Measurements from ENCODE around the gene MGAT4C. TPM values are rescaled to one million over a fixed set of nuclear protein-coding genes. Genes with fewer than 3 reads are reported as not detected.

The MGAT4C gene
- total and polyA plus RNA-seq, 2 experiments from 2014 or later, result 4.5 to 4.7 TPM

DNA sequence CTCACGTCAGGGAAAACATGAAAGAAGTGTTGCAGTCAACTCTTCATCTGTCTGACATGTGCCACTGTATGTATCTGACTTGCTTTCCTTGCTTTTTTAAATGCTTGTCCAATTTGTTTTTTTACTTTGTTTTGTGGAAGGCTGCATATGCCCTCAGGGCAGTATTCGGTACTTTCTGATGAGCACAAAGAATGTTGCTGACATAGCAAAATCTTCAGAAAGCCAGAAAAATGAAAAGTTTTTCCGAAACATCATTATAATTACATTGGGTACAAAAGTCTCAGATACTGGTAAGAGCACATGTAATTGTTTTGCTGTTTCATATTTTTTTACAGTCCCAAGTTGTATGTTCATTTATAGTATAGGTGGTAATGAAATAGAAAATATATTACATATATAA is 237.8 kb downstream of the MGAT4C start:
- no peaks in the 10 kb centered on the region for H3K36me3 Mint-ChIP-seq (ENCODE audit: low read depth)
- H3K4me1 ChIP-seq (ENCODE audit: insufficient read depth), result no peaks in the 10 kb centered on the region
- H3K4me3 Mint-ChIP-seq, result no peak overlapping the region
- H3K4me3 ChIP-seq, result no peak overlapping the region
- DNase-seq (ENCODE audit: low spot score), result no peak
- H3K9me2 ChIP-seq (ENCODE audit: insufficient read depth), result no peaks in the 10 kb centered on the region
- H2AFZ ChIP-seq, result no peak overlapping the region
- ATAC-seq, result no peak
- TF ChIP-seq, protein P1, sequence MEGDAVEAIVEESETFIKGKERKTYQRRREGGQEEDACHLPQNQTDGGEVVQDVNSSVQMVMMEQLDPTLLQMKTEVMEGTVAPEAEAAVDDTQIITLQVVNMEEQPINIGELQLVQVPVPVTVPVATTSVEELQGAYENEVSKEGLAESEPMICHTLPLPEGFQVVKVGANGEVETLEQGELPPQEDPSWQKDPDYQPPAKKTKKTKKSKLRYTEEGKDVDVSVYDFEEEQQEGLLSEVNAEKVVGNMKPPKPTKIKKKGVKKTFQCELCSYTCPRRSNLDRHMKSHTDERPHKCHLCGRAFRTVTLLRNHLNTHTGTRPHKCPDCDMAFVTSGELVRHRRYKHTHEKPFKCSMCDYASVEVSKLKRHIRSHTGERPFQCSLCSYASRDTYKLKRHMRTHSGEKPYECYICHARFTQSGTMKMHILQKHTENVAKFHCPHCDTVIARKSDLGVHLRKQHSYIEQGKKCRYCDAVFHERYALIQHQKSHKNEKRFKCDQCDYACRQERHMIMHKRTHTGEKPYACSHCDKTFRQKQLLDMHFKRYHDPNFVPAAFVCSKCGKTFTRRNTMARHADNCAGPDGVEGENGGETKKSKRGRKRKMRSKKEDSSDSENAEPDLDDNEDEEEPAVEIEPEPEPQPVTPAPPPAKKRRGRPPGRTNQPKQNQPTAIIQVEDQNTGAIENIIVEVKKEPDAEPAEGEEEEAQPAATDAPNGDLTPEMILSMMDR (conservative IDR thresholded peaks at IDR 0.05; ENCODE audit: low read depth in 2 of 2), result no peak
- H3K4me2 ChIP-seq, result no peak overlapping the region
- no peaks in the 10 kb centered on the region for H3K27me3 Mint-ChIP-seq (ENCODE audit: insufficient read depth, low read depth, poor library complexity)
- H3K27ac ChIP-seq (ENCODE audit: low read depth), result no peak overlapping the region
- H4K20me1 ChIP-seq (replicated peaks; ENCODE audit: insufficient read depth), result no peaks in the 10 kb centered on the region
- H3K27me3 ChIP-seq (ENCODE audit: insufficient read depth), result no peaks in the 10 kb centered on the region
- H3K4me1 Mint-ChIP-seq, result no peaks in the 10 kb centered on the region
- no peaks in the 10 kb centered on the region for H3K79me2 ChIP-seq (replicated peaks; ENCODE audit: insufficient read depth)
- H3K36me3 ChIP-seq (ENCODE audit: insufficient read depth), result no peaks in the 10 kb centered on the region
- H3K9me3 Mint-ChIP-seq, result no peaks in the 10 kb centered on the region; the same call in 2 of the 3 replicates
- no peak overlapping the region for H3K27ac Mint-ChIP-seq
- H3F3A ChIP-seq (replicated peaks; ENCODE audit: low read depth), result no peaks in the 10 kb centered on the region

DNA sequence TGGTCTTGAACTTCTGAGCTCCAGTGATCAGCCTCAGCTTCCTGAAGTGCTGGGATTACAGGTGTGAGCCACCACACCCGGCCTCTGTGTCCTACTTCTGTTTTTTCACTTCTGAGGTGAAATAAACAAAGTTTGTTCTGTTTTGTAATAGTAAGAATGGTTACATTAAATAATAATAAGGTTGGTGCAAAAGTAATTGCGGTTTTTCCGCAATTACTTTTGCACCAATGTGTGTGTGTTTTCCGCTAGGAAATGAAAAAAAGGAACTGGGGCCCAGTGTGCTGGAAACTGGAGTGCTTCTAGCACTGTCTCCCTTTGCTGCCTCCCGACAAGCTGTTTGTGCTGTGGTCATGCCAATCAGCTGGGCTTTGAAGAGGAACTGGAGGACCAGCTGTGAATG is 241.2 kb downstream of the MGAT4C start:
- DNase-seq (ENCODE audit: low spot score) (no peak), ATAC-seq (no peak)
- Histone ChIP-seq H3K27me3 (ENCODE audit: insufficient read depth) (no peaks in the 10 kb centered on the region), H3K79me2 (replicated peaks; ENCODE audit: insufficient read depth) (no peaks in the 10 kb centered on the region), H3K36me3 (ENCODE audit: insufficient read depth) (no peaks in the 10 kb centered on the region), H2AFZ (no peak overlapping the region), H3K9me2 (ENCODE audit: insufficient read depth) (no peaks in the 10 kb centered on the region), H3K4me1 (ENCODE audit: insufficient read depth) (no peaks in the 10 kb centered on the region), H3K27ac (ENCODE audit: low read depth) (no peak overlapping the region), H4K20me1 (replicated peaks; ENCODE audit: insufficient read depth) (no peaks in the 10 kb centered on the region), H3K4me2 (no peak overlapping the region), H3F3A (replicated peaks; ENCODE audit: low read depth) (no peaks in the 10 kb centered on the region), H3K4me3 (no peak overlapping the region)
- Mint-ChIP-seq H3K36me3 (ENCODE audit: low read depth) (no peaks in the 10 kb centered on the region), H3K4me3 (no peak overlapping the region), H3K27ac (no peak overlapping the region), H3K27me3 (ENCODE audit: insufficient read depth, low read depth, poor library complexity) (no peaks in the 10 kb centered on the region), H3K4me1 (no peaks in the 10 kb centered on the region), H3K9me3 (no peaks in the 10 kb centered on the region; the same call in 2 of the 3 replicates)
- TF ChIP-seq CREB1 (CRISPR knock-in tag; IDR thresholded peaks at IDR 0.05; ENCODE audit: low read depth), result no peak

DNA sequence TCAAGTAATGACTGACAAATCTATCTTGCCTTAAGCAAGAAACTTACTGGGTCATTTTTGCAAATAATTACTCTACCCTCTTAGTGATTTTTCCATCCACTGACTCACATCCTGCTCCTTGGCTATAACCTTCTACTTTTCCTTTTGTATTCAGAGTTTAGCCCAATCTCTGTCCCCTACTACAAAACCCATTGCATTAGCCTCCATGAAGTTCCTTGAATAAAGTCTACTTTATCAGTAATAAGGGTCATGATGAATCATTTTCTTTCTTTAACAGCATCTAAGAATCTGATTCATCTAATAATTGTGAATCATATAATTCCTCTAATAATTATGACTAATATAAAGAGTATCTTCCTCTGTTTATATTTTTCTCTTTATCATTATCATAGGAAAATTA is 249.5 kb downstream of the MGAT4C start:
- Mint-ChIP-seq H3K4me3 (no peak overlapping the region), H3K9me3 (no peaks in the 10 kb centered on the region), H3K27ac (no peak overlapping the region), H3K4me1 (peaks cover 2% of the 10 kb centered on the region), H3K36me3 (ENCODE audit: low read depth) (no peaks in the 10 kb centered on the region), H3K27me3 (ENCODE audit: insufficient read depth, low read depth, poor library complexity) (no peaks in the 10 kb centered on the region)
- H2AFZ ChIP-seq, result no peak overlapping the region
- H3K4me3 ChIP-seq, result no peak overlapping the region
- no peaks in the 10 kb centered on the region for H3K36me3 ChIP-seq (ENCODE audit: insufficient read depth)
- no peaks in the 10 kb centered on the region for H3K27me3 ChIP-seq (ENCODE audit: insufficient read depth)
- no peak for DNase-seq (ENCODE audit: low spot score)
- H3K4me1 ChIP-seq (ENCODE audit: insufficient read depth), result no peaks in the 10 kb centered on the region
- no peaks in the 10 kb centered on the region for H4K20me1 ChIP-seq (replicated peaks; ENCODE audit: insufficient read depth)
- no peak overlapping the region for H3K4me2 ChIP-seq
- H3K9me2 ChIP-seq (ENCODE audit: insufficient read depth), result no peaks in the 10 kb centered on the region
- ATAC-seq, result no peak
- no peak overlapping the region for H3K27ac ChIP-seq (ENCODE audit: low read depth)
- H3F3A ChIP-seq (replicated peaks; ENCODE audit: low read depth), result no peaks in the 10 kb centered on the region
- H3K79me2 ChIP-seq (replicated peaks; ENCODE audit: insufficient read depth), result no peaks in the 10 kb centered on the region
- TF ChIP-seq, protein P2, sequence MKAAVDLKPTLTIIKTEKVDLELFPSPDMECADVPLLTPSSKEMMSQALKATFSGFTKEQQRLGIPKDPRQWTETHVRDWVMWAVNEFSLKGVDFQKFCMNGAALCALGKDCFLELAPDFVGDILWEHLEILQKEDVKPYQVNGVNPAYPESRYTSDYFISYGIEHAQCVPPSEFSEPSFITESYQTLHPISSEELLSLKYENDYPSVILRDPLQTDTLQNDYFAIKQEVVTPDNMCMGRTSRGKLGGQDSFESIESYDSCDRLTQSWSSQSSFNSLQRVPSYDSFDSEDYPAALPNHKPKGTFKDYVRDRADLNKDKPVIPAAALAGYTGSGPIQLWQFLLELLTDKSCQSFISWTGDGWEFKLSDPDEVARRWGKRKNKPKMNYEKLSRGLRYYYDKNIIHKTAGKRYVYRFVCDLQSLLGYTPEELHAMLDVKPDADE (IDR thresholded peaks at IDR 0.05), result no peak
- no peak for TF ChIP-seq ZNF331 (CRISPR knock-in tag; IDR thresholded peaks at IDR 0.05; ENCODE audit: low read depth)
- no peak for TF ChIP-seq NANOG (IDR thresholded peaks at IDR 0.05; ENCODE audit: borderline replicate concordance)
- TF ChIP-seq POLR2AphosphoS5 (IDR thresholded peaks at IDR 0.05; ENCODE audit: low read depth), result no peak
- TF ChIP-seq CREB1 (CRISPR knock-in tag; IDR thresholded peaks at IDR 0.05; ENCODE audit: low read depth), result no peak
- TF ChIP-seq JUNB (IDR thresholded peaks at IDR 0.05; ENCODE audit: unreplicated experiment), result no peak
- TF ChIP-seq EZH2 (IDR thresholded peaks at IDR 0.05; ENCODE audit: low read depth, unreplicated experiment), result no peak
- TF ChIP-seq, protein P3, sequence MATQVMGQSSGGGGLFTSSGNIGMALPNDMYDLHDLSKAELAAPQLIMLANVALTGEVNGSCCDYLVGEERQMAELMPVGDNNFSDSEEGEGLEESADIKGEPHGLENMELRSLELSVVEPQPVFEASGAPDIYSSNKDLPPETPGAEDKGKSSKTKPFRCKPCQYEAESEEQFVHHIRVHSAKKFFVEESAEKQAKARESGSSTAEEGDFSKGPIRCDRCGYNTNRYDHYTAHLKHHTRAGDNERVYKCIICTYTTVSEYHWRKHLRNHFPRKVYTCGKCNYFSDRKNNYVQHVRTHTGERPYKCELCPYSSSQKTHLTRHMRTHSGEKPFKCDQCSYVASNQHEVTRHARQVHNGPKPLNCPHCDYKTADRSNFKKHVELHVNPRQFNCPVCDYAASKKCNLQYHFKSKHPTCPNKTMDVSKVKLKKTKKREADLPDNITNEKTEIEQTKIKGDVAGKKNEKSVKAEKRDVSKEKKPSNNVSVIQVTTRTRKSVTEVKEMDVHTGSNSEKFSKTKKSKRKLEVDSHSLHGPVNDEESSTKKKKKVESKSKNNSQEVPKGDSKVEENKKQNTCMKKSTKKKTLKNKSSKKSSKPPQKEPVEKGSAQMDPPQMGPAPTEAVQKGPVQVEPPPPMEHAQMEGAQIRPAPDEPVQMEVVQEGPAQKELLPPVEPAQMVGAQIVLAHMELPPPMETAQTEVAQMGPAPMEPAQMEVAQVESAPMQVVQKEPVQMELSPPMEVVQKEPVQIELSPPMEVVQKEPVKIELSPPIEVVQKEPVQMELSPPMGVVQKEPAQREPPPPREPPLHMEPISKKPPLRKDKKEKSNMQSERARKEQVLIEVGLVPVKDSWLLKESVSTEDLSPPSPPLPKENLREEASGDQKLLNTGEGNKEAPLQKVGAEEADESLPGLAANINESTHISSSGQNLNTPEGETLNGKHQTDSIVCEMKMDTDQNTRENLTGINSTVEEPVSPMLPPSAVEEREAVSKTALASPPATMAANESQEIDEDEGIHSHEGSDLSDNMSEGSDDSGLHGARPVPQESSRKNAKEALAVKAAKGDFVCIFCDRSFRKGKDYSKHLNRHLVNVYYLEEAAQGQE (IDR thresholded peaks at IDR 0.05; ENCODE audit: unreplicated experiment), result no peak

Measured in GM23338 (cell line).